T-cell (primary cell): ENCODE measurements around the gene PPFIA4. TPM values are rescaled to one million over a fixed set of nuclear protein-coding genes. Genes with fewer than 3 reads are reported as not detected.

Source experiments
- ATAC-seq, 4 experiments: fragments of 200-7000 bp in 3 of 4; fragments of 150-1000 bp in 1 of 4; cut with Tn5 transposase; replicated peaks in 1 of 4; 1 replicate in 3 of 4; 2 replicates in 1 of 4; pipeline ENCODE4 v1.10.0; 2021; ENCODE audit warnings: moderate library complexity in 3 of 4, mild to moderate bottlenecking in 2 of 4, moderate number of reproducible peaks in 1 of 4
- CTCF ChIA-PET, 2 donors: fragments of 300-600 bp; sonication (Branson Sonifier 250); formaldehyde crosslinking; loops; one replicate each; lab custom pipeline; 2022; ENCODE audit warnings: antibody characterized with exemption in 2 of 2; lab: Charles Lee
- POLR2A ChIA-PET, 2 donors: fragments of 300-600 bp; sonication (Branson Sonifier 250); formaldehyde crosslinking; loops; one replicate each; lab custom pipeline; 2022; ENCODE audit warnings: antibody characterized with exemption in 2 of 2; lab: Charles Lee
- DNase-seq, 35 experiments: peaks; one replicate each; pipeline versions ENCODE4 v3.0.0 to v3.0.0-alpha.2; 2013 to 2023
- H3K27ac ChIP-seq: one replicate; pipeline ENCODE4 v1.5.1; 2013; ENCODE audit warnings: low read length
- H3K27me3 ChIP-seq, 2 experiments: replicated peaks in 1 of 2; 1 replicate in 1 of 2; 2 replicates in 1 of 2; pipeline versions ENCODE4 v1.6.1 to v1.7.0; 2013; ENCODE audit warnings: low read length in 1 of 2, mixed read lengths in 1 of 2; ENCODE audit not compliant: control insufficient read depth in 2 of 2, insufficient read depth in 2 of 2; ENCODE audit errors: extremely low read depth in 1 of 2
- H3K36me3 ChIP-seq, 2 donors: 1 replicate in 1 of 2; 2 replicates in 1 of 2; pipeline versions ENCODE4 v1.6.1 to v1.7.0; 2013; ENCODE audit warnings: low read length in 1 of 2; ENCODE audit not compliant: control insufficient read depth in 2 of 2, insufficient read depth in 1 of 2; ENCODE audit errors: extremely low read depth in 1 of 2
- H3K4me1 ChIP-seq, 2 experiments: 1 replicate in 1 of 2; 2 replicates in 1 of 2; pipeline versions ENCODE4 v1.6.1 to v1.7.0; 2013; ENCODE audit warnings: low read length in 2 of 2, mixed read lengths in 1 of 2; ENCODE audit not compliant: insufficient read depth in 2 of 2, control insufficient read depth in 1 of 2; ENCODE audit errors: extremely low read depth in 1 of 2
- H3K4me3 ChIP-seq, 2 donors: 1 replicate in 1 of 2; 2 replicates in 1 of 2; pipeline versions ENCODE4 v1.5.1 to v1.7.0; 2013; ENCODE audit warnings: mild to moderate bottlenecking in 2 of 2, low read length in 1 of 2, moderate library complexity in 1 of 2; ENCODE audit not compliant: control insufficient read depth in 1 of 2; ENCODE audit errors: extremely low read depth in 1 of 2
- H3K9me3 ChIP-seq: 2 replicates; pipeline ENCODE4 v1.7.0; 2013
- H3K27ac Mint-ChIP-seq, 2 donors: one replicate each; pipeline ENCODE4 v1.8.0; 2020 to 2021; ENCODE audit warnings: mild to moderate bottlenecking in 2 of 2, mixed read lengths in 2 of 2
- H3K27me3 Mint-ChIP-seq, 2 donors: one replicate each; pipeline ENCODE4 v1.8.0; 2021 to 2022; ENCODE audit warnings: mixed read lengths in 2 of 2
- H3K36me3 Mint-ChIP-seq: one replicate; pipeline ENCODE4 v1.8.0; 2021; ENCODE audit warnings: mixed read lengths
- H3K4me1 Mint-ChIP-seq, 3 donors: one replicate each; pipeline ENCODE4 v1.8.0; 2020 to 2022; ENCODE audit warnings: mixed read lengths in 3 of 3, mild to moderate bottlenecking in 1 of 3
- H3K4me3 Mint-ChIP-seq, 3 donors: one replicate each; pipeline ENCODE4 v1.8.0; 2020 to 2022; ENCODE audit warnings: mild to moderate bottlenecking in 3 of 3, mixed read lengths in 3 of 3, moderate library complexity in 3 of 3
- H3K9me3 Mint-ChIP-seq, 3 donors: one replicate each; pipeline ENCODE4 v1.8.0; 2020 to 2022; ENCODE audit warnings: mixed read lengths in 3 of 3
- WGBS: methylation state at CpG from one replicate; pipeline ENCODE4 v1.1.5; 2013; ENCODE audit warnings: missing lambda C conversion rate; ENCODE audit not compliant: insufficient coverage; 5-methylcytosine and 5-hydroxymethylcytosine counted together
- total RNA-seq, 35 experiments: library from RNA in 6 of 35; stranded (reverse) in 6 of 35; fragments of 120-200 nt in 1 of 35; gene quantifications; one replicate each; pipeline versions ENCODE4 v1.2.1 to v1.2.4 and lab custom pipeline; 2013 to 2026

Gene PPFIA4
- total RNA-seq, 5 donors from 2014 or later (not counting 1 experiment from before 2014, with no cell fraction given): 0.66 to 2.0 (median 1.7) TPM

DNA sequence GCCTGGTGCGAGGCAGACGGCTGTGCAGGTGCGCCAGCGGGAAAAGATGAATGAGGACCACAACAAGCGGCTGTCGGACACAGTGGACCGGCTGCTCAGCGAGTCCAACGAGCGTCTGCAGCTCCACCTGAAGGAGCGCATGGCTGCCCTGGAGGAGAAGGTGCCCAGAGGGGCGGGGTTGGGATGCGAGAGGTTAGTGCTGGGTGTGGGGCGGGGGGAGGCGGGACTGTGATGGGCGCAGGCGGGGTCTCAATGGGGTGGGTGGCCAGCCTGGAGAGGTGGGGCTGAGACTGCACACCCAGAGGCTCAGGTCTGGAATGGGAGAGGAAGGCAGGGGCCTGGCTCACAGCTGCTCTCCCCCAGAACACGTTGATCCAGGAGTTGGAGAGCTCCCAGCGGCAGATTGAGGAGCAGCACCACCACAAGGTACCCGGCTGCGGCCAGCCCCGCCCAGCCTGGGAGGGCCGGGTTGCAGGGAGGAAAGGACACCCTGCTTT is 22.3 kb downstream of the PPFIA4 start:
- H3K36me3 Mint-ChIP-seq: peaks cover 3% of the 10 kb centered on the region
- no peak overlapping the region for H3K27ac Mint-ChIP-seq
- no peaks in the 10 kb centered on the region for H3K36me3 ChIP-seq
- no peak overlapping the region for H3K4me3 Mint-ChIP-seq
- no peaks in the 10 kb centered on the region for H3K4me1 ChIP-seq
- no peak for DNase-seq
- WGBS: 86% methylated on average over 15 of the region's 23 CpGs
- no peak overlapping the region for H3K4me3 ChIP-seq
- peaks cover 5 to 25% of the 10 kb centered on the region in 2 donors for H3K27me3 Mint-ChIP-seq
- H3K9me3 ChIP-seq: no peaks in the 10 kb centered on the region
- H3K27ac ChIP-seq: no peak overlapping the region
- peaks cover 0 to 32% of the 10 kb centered on the region in 2 experiments for H3K27me3 ChIP-seq
- no peaks in the 10 kb centered on the region for H3K9me3 Mint-ChIP-seq
- no peak for ATAC-seq
- no peaks in the 10 kb centered on the region for H3K4me1 Mint-ChIP-seq
- CTCF ChIA-PET: no interaction called here
- POLR2A ChIA-PET: no interaction called here

GRCh38 chr1:203049077-203049476 is 22.8 kb downstream of the PPFIA4 start:
- ATAC-seq: no peak
- no peak overlapping the region for H3K4me3 Mint-ChIP-seq
- ChIA-PET CTCF (interaction anchor here in 1 of 2 donors (0.6 kb wide), 1 partner anchor 16 kb away, joined by 4 read pairs; no protein-coding TSS in a partner anchor), POLR2A (no interaction called here)
- H3K36me3 Mint-ChIP-seq: peaks cover 3% of the 10 kb centered on the region
- no peaks in the 10 kb centered on the region for H3K9me3 Mint-ChIP-seq
- peaks cover 5 to 25% of the 10 kb centered on the region in 2 donors for H3K27me3 Mint-ChIP-seq
- no peak overlapping the region for H3K27ac ChIP-seq
- H3K4me1 ChIP-seq: no peaks in the 10 kb centered on the region
- no peak for DNase-seq
- H3K4me1 Mint-ChIP-seq: no peaks in the 10 kb centered on the region
- WGBS: 100% methylated on average over 1 of the region's 4 CpGs
- H3K36me3 ChIP-seq: no peaks in the 10 kb centered on the region
- peaks cover 0 to 31% of the 10 kb centered on the region in 2 experiments for H3K27me3 ChIP-seq
- no peak overlapping the region for H3K27ac Mint-ChIP-seq
- no peaks in the 10 kb centered on the region for H3K9me3 ChIP-seq
- no peak overlapping the region for H3K4me3 ChIP-seq

GRCh38 chr1:203049576-203050180 is 23.4 kb downstream of the PPFIA4 start:
- Mint-ChIP-seq H3K36me3 (peaks cover 3% of the 10 kb centered on the region), H3K4me1 (no peaks in the 10 kb centered on the region), H3K4me3 (no peak overlapping the region), H3K27ac (no peak overlapping the region), H3K9me3 (no peaks in the 10 kb centered on the region), H3K27me3 (peaks cover 5 to 25% of the 10 kb centered on the region in 2 donors)
- WGBS: 76% methylated on average over 10 of the region's 14 CpGs
- CTCF ChIA-PET: interaction anchor here in 1 of 2 donors (0.6 kb wide), 1 partner anchor 16 kb away, joined by 4 read pairs; no protein-coding TSS in a partner anchor
- DNase-seq (no peak), ATAC-seq (no peak)
- Histone ChIP-seq H3K36me3 (no peaks in the 10 kb centered on the region), H3K27me3 (peaks cover 0 to 27% of the 10 kb centered on the region in 2 experiments), H3K27ac (no peak overlapping the region), H3K4me1 (no peaks in the 10 kb centered on the region), H3K4me3 (no peak overlapping the region), H3K9me3 (no peaks in the 10 kb centered on the region)
- POLR2A ChIA-PET: no interaction called here

DNA sequence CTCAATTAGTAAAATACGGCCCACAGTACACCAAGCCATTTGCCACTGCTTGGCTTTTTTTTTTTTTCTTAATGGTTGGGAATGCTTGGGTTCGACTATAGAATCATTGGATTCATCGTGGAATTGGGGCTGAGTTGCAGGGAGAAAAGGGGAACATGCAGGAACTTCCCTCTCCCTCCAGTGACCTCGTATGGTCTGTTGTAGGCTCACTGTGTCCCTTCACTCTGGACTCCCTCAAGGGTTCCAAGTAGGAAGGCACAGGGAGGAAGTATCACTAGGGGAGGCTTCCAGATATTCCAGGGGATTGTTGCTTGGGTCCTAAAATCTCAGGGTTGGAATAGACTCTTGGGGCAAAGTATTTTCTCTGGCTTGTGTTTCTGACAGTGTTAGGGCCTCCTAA is 24.5 kb downstream of the PPFIA4 start:
- DNase-seq (no peak), ATAC-seq (no peak)
- Histone ChIP-seq H3K9me3 (no peaks in the 10 kb centered on the region), H3K27ac (no peak overlapping the region), H3K36me3 (no peaks in the 10 kb centered on the region), H3K4me3 (no peak overlapping the region), H3K4me1 (no peaks in the 10 kb centered on the region), H3K27me3 (peaks cover 0 to 25% of the 10 kb centered on the region in 2 experiments)
- Mint-ChIP-seq H3K4me1 (no peaks in the 10 kb centered on the region), H3K27me3 (peaks cover 5 to 25% of the 10 kb centered on the region in 2 donors), H3K36me3 (peaks cover 3% of the 10 kb centered on the region), H3K4me3 (no peak overlapping the region), H3K27ac (no peak overlapping the region), H3K9me3 (no peaks in the 10 kb centered on the region)
- ChIA-PET POLR2A (no interaction called here), CTCF (no interaction called here)
- WGBS: no CpG with 5 or more reads among the region's 4 CpGs

GRCh38 chr1:203051841-203052324 is 25.6 kb downstream of the PPFIA4 start:
- Mint-ChIP-seq H3K4me1 (no peaks in the 10 kb centered on the region), H3K9me3 (no peaks in the 10 kb centered on the region), H3K36me3 (peaks cover 3% of the 10 kb centered on the region), H3K4me3 (no peak overlapping the region), H3K27me3 (peaks cover 5 to 29% of the 10 kb centered on the region in 2 donors), H3K27ac (no peak overlapping the region)
- CTCF ChIA-PET: no interaction called here
- WGBS: 22% methylated on average over 9 of the region's 20 CpGs
- H3K27me3 ChIP-seq: peaks cover 0 to 32% of the 10 kb centered on the region in 2 experiments
- H3K4me3 ChIP-seq: no peak overlapping the region
- DNase-seq: no peak
- no peaks in the 10 kb centered on the region for H3K36me3 ChIP-seq
- no peaks in the 10 kb centered on the region for H3K4me1 ChIP-seq
- POLR2A ChIA-PET: no interaction called here
- no peak for ATAC-seq
- no peaks in the 10 kb centered on the region for H3K9me3 ChIP-seq
- no peak overlapping the region for H3K27ac ChIP-seq

DNA sequence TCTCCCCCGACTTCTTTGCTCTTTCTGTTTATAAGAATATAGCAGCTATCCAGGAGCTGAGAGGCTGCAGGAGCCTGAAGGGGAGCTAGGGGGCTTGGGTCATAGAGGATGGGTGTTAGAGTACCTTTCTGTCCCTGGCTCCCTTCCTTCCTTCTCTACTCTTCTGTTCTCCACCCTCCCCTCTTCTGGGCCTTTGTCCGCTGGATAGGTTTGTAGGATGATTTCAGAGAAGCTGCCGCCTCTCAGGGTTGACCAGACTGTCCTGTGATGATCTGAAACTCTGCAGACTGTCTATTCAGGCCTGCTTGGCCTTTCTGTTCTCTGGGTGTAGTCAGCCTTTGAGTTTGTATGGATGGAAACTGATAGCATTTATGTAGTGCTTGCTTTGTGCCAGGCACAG is 26.3 kb downstream of the PPFIA4 start:
- ChIA-PET CTCF (no interaction called here), POLR2A (interaction anchor here in 1 of 2 donors (0.7 kb wide), 1 partner anchor 311 kb away, joined by 4 read pairs; no protein-coding TSS in a partner anchor)
- H3K36me3 ChIP-seq: no peaks in the 10 kb centered on the region
- Mint-ChIP-seq H3K4me3 (no peak overlapping the region), H3K27ac (no peak overlapping the region), H3K9me3 (no peaks in the 10 kb centered on the region), H3K36me3 (peaks cover 3% of the 10 kb centered on the region), H3K27me3 (peaks cover 8 to 28% of the 10 kb centered on the region in 2 donors), H3K4me1 (no peaks in the 10 kb centered on the region)
- peaks cover 0 to 34% of the 10 kb centered on the region in 2 experiments for H3K27me3 ChIP-seq
- H3K4me1 ChIP-seq: no peaks in the 10 kb centered on the region
- 83% methylated on average over 1 of the region's 3 CpGs for WGBS
- no peak overlapping the region for H3K4me3 ChIP-seq
- no peaks in the 10 kb centered on the region for H3K9me3 ChIP-seq
- no peak for ATAC-seq
- DNase-seq: no peak
- no peak overlapping the region for H3K27ac ChIP-seq
